GM19099 (cell line): Measurements from ENCODE around the gene ARHGAP1.

ENCODE experiments used
- POLR2A ChIP-seq: IDR thresholded peaks from 3 replicates; pipeline ENCODE4 v1.6.1; 2011; ENCODE audit warnings: low read depth; ENCODE audit not compliant: insufficient read length; ENCODE audit errors: extremely low read depth

Gene ARHGAP1

DNA sequence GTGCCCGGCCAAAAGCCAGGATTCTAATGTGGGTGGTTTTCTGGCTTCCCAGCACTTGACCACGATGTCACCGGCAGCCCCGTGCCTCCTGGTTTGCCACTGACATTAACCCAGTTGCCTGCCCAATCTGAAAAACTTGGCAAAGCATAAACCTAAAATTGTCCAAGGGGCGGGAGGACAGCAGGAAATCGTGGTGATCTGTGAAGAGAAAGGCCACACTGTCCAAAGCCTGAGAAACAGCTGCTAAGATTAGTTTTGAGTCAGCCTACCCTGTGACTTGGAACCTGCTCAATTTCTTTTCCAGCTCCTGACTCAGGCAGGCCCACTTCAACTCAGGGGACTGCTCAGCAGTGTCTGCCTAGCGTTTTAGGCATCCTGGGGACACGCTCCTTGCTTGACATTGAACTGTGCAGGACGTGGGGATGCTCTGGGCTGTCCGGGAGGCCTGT, 10.4 kb upstream of the ARHGAP1 start:
- TF ChIP-seq POLR2A: no peak

DNA sequence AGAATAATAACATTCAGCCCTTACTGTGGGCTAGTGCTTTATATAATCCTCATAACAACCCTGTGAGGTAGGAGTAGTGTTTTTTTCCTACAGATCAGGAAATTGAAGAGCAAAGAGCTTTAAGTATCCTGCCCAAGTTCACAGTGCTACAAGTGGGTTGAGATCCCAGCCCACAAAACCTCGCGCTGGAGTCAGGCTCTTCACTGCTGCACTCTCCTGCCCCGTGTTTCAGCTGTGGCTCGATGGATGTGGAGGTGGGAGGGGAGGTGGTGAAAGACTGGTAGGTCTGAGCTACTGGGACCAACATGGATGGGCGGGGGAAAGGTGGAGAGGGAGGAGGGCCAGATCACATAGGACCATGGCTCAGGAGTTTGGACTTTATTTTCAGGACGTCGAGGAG, 6.5 kb upstream of the ARHGAP1 start:
- TF ChIP-seq POLR2A: no peak

DNA sequence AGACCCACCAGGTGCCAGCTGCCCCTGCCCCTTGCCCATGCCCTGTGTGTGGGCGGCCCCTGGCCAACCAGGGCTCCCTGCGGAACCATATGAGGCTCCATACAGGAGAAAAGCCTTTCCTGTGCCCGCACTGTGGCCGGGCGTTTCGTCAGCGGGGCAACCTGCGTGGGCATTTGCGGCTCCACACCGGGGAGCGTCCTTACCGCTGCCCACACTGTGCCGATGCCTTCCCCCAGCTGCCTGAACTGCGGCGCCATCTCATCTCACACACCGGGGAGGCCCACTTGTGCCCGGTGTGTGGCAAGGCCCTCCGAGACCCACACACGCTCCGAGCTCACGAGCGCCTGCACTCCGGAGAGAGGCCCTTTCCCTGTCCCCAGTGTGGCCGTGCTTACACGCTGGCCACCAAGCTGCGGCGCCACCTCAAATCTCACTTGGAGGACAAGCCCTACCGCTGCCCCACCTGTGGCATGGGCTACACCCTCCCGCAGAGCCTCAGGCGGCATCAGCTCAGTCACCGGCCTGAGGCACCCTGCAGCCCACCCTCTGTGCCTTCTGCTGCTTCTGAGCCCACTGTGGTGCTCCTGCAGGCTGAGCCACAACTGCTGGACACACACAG, 4.8 kb upstream of the ARHGAP1 start:
- no peak for TF ChIP-seq POLR2A

DNA sequence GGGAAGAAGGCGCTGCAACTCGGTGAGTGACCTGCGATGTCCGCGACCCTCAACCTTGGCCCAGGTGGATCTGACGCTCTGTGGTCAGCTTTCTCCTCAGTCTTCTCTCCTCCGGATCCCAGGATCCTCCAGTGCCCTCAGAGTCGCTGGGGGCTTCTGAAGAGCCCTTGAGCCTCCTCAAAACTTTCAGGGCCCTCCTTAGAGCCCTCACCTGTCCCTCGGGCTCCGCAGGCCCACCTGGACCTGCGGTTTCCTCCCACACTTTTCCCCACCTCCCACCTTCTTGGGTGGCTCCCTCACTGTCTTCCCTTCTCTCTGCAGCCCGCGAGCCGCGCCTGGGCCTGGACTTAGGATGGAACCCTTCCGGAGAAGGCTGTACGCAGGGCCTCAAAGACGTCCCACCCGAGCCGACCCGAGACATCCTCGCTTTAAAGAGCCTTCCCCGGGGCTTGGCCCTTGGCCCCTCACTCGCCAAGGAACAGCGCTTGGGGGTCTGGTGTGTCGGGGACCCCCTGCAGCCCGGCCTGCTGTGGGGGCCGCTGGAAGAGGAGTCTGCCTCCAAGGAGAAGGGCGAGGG, 747 bp upstream of the ARHGAP1 start:
- peak; percentile 26 for TF ChIP-seq POLR2A

DNA sequence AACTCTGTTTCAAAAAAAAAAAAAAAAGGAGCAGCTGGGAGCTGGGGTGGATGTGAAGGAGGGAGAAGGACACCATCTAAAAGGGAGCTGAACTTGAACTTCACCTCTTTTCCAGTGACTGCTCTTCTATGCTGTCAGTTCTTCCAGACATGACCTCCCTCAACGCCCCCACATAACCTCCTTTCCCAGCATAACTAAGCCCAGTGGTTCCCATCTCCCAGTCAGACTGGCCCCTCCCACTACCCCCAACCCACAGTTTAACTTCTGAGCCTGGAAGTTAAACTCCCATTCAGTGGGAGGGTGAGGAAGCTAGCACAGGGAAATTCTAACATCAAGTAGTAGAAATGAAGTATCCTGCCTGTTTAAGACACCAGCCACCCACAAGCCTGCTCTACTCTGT, 1.8 kb downstream of the ARHGAP1 start:
- TF ChIP-seq POLR2A: no peak

DNA sequence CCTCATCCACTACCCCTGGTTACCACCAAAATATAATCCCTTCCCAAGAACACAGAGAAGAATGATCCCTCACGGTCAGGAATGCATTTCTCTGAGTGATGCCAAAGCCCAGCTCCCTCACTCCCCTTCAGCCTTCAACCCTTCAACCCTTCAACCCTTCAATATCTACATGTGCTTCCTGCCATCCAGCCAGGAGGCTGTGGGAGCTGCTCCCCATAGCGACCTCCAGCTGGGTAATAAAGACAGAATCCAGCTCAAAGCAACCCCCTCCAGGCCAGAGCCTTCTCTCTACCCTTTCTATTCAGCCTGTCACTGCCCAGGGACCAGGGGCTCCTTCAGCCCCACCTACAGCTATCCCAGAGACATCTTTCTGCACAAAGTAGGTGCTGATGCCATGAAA, 2.7 kb downstream of the ARHGAP1 start:
- TF ChIP-seq POLR2A: no peak

DNA sequence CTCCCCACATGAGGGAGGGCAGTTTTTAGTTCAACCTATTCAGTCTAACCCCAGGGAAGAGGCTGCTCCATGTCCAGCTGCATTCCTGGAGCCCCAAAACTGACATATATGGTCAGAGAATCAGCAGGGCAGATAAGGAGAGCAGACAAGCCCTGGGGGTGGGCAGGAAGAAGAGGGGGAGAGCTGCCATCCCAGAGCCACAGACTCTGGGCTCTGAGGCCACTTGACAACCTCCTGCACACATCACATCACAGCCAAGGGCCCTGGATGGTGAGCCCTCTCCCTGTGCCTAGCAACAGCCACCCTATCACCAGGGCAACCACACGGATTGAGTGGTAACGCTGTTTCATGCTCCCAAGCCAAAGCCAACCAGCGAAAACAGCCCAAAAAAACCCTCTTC, 3.1 kb downstream of the ARHGAP1 start:
- TF ChIP-seq POLR2A: no peak

DNA sequence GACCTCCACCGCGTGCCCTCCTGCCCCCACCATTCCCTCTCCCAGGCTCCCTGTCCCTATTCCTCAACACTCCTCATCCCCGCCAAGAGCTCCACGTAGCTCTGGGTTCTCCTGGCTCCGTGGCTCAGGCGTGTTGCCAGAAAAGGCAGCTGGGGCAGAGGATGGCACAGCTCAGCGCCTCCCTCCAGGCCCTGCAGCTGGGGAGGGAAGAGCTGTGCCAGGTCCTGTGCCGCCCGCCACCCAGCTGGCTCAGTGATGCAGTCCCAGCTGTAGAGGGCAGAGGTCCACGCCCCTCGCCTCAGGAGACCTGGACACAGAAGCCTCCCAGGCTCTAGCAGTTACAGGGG, 4.2 kb downstream of the ARHGAP1 start:
- TF ChIP-seq POLR2A: no peak

DNA sequence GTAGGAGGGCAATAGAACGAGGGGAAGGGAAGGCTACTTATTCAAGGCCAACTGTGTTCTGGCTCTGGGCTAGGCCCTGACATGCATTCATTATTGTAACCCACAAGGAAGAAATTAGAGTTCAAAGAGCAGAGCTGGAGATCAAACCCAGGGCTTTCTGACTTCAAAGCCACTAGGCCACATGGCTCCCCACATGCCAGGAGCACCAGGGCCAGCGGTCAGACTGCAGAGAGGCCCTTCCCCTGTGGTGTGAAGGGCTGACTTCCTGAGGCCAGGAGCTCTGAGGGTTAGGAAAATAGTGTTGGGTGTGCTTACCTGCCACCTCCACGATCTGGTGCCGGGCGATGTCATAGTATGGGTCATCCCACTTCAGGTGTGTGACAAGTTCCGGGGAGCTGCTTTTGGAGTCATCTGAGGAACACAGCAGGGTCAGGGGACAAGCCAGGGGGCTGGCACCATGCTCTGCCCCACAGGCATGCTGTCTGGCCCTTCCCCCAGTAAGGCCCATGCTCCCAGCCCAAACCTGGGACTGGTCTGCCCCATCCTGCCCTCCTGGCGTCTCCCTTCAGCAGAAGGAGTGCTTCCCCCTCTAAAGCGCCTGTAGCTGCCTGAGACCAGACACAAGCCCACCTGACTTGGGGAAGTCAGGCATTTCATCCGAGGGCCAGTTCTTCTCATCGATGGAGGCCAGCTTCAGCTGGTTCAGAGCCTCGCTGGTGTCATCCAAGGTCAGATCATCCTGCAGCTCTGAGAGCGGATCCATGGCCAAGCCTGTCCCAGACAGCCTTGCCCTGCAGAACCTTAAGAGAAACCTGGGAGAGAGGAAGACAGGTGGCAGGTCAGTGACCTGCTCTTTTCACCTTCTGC, 4.8 kb downstream of the ARHGAP1 start:
- TF ChIP-seq POLR2A: no peak

DNA sequence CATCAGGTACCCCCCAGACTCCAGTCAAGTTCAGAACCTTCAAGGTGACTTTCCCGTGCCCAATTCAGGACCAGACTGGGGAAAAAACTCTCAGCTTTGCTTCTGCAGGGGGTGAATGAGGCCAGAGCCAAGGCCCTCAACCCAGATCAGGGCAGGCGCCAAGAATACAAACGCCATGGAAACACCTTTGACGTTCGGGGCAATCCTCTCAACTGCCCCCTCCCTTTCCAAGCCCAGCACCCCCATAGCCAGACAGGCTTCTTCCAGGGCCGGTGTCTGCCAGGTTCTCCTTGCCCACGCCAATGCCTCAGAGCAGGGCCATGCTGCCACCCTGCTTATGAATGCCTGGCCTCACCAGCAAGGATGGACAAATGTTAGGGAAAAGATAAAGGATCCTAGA, 5.8 kb downstream of the ARHGAP1 start:
- no peak for TF ChIP-seq POLR2A

DNA sequence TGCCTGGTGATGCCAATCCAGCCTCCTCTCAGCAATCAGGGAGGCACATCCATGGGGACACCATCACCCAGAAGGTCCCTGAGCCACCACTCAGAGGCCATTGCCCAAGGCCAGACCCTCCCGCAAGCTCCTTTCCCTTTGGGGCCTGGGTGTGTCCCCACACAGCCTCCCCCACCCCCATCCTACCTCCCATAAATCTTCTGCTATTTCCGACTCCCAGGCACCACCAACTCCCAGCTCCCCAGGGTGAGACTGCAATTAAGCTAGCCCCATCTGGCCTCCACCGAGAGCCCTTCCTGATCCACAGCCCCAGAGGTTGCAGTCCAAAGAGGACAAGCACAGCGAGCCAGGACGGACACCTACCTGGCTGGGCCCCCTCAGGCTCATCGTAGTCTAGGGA, 6.3 kb downstream of the ARHGAP1 start:
- TF ChIP-seq POLR2A: no peak

DNA sequence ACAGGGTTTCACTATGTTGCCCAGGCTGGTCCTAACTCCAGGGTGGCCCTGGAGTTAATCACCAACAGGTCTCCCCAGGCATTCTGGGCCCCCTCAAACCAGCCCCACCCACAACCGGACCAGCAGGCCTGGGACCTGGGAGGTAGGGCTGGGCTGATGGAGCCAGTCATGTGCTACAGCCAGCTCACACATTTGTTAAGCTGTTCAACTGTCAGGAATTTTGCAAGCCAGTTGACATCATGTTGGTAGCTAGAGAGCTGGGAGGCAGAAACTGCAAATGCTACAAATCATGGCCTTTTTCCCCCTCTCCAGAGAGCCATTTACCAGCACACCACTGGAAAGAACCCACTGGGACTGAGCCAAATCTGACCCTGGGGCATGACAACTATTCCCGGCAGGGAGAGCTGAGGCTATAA, 6.8 kb downstream of the ARHGAP1 start:
- TF ChIP-seq POLR2A: no peak

DNA sequence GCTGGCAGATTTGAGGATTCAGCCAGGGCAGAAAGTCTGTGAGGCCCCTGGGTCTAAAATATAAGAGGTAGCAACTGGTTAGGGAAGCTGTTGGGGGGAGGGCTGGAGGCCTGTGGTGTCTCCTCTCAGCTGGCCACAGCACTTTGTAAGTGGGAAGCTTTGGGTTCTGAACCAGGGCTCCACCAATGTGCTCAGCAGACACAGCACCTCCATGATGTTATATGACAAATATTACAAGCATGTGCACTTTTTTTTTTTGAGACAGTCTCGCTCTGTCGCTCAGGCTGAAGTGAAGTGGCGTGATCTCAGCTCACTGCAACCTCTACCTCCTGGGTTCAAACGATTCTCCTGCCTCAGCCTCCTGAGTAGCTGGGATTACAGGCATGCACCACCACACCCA, 8.0 kb downstream of the ARHGAP1 start:
- TF ChIP-seq POLR2A: no peak

DNA sequence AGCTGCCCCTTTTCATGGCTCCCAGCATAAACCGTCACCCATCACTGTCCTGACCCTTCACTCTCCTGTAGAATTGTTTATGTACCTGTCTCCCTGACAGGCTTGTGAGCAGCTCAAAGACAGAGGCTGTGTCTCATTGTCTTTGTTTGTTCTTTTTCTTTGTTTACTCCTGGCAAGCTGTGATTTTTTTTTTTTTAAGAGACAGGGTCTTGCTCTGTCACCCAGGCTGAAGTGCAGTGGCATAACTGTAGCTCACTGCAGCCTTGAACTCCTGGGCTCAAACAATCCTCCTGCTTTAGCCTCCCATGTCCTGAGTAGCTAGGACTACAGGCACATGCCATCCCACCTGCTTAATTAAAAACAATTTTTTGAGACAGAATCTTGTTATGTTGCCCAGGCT, 9.7 kb downstream of the ARHGAP1 start:
- TF ChIP-seq POLR2A: no peak

DNA sequence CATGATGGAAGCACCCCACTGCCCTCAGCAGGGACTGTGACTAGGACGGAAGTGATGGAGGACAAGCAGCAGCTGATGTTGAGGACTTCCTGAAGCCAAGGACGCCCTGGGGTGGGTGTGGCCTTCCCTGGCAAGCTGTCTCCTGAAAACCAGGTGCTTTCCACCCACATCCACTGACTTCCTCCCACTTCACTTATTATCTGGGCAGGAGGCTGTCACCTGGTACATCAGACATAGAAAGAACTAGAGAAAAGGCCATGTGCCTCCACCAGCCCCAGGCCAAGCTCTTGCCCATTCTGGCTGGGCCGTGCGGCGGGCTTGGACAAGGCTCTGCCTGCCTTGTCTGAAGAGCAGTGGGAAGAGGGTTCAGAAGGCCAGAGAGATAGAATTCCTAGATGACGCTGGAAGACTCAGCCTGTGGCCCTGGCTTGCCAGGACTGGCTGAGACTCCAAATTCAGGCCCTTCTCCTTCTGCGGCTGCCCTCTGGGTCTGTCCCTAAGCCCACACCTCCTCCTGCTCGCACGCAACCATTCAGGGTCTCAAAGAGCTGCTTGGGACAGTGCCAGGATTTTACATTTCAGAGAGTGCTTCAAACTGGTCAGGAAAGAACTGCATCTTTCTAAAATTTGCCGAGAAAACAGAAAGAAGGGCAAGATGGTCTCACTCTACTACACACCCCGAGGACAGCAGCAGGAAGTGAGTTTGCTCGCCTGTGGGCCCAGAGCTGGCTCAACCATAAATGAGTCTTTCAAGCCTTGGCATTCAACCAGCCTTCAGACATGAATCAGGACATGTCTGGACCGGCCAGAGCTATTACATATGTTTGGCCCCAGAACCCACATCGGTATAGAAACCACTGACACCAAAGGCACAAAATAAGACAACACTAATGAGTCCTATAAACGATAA, 13.3 kb downstream of the ARHGAP1 start:
- no peak for TF ChIP-seq POLR2A
